A673 (cell line): ENCODE data around the gene GBX1.

Experiments
- CTCF ChIP-seq: fragments of 300-800, 200-600 bp; sonication (generic); conservative IDR thresholded peaks from 2 replicates; pipeline ENCODE4 v1.5.1; 2017; ENCODE audit warnings: low read depth, mild to moderate bottlenecking, antibody characterized with exemption, low read length, moderate library complexity, mixed read lengths
- EZH2 ChIP-seq: fragments of 200-600 bp; sonication (generic); IDR thresholded peaks from 2 replicates; pipeline ENCODE4 v1.6.1; 2017; ENCODE audit warnings: borderline replicate concordance, low read depth, mild to moderate bottlenecking, mixed read lengths, antibody characterized with exemption, low read length; ENCODE audit not compliant: poor library complexity, severe bottlenecking

DNA sequence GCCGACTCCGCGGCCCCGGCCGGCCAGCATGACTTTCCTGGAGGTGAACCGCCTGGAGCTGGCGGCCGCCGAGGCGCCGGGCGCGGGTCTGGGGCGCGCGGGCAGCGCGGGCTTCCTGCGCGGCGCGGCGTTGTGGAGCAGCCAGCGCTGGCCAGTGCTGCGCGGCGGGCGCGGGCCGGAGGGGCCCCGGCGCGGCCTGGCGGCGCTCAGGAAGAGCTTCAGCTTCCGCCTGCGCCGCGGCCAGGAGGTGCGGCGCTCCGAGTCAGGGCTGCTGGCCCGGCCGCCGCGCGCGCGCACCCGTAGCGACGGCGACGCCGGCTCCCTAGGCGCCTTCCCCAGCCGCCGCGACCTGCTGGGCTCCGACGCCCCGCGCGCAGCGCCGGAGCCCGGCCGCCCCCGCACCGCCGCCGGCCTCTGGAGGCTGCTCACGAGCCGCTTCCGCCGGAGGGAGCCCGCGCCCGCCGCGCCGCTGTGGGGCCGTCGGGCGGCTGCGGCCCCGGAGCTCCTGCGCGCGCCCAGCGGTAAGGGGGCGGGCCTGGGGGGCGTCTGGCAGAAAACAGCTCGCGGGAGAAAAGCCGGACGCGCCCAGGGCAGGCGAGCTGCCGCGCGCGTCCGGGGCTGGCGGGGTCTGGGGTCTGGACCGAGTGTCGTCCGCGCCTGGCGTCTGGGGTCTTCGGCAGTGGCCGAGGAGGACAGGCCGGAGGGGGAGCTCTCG, 52.2 kb downstream of the GBX1 start:
- TF ChIP-seq CTCF (no peak), EZH2 (no peak)
